HL-60 (cell line): ENCODE results near the gene BBS2.
A peak's percentile ranks its signal among the peaks of the same experiment; 100 is the strongest.

Experiments
- DNase-seq, 2 experiments: peaks; one replicate each; pipeline ENCODE4 v3.0.0-alpha.2; 2010 to 2020; ENCODE audit warnings: low read depth in 1 of 2, low spot score in 1 of 2
- H3K27ac ChIP-seq: fragments of 250-450 bp; sonication (Bioruptor Pico); replicated peaks from 2 replicates; pipeline ENCODE4 v1.5.1; 2020; ENCODE audit warnings: mild to moderate bottlenecking, moderate library complexity
- H3K27me3 ChIP-seq: fragments of 250-450 bp; sonication (Bioruptor Pico); 2 replicates; pipeline ENCODE4 v1.5.1; 2021; ENCODE audit warnings: mild to moderate bottlenecking, moderate library complexity; ENCODE audit not compliant: insufficient read depth, poor library complexity, severe bottlenecking
- H3K4me3 ChIP-seq: replicated peaks from 2 replicates; pipeline ENCODE4 v1.5.1; 2011; ENCODE audit warnings: mild to moderate bottlenecking, control low read depth, low read length; ENCODE audit not compliant: insufficient read depth
- GABPA ChIP-seq: IDR thresholded peaks from 2 replicates; pipeline ENCODE4 v1.6.1; 2012; ENCODE audit warnings: low read depth
- POLR2AphosphoS5 ChIP-seq: IDR thresholded peaks from 2 replicates; pipeline ENCODE4 v1.6.1; 2012; ENCODE audit warnings: low read depth
- SPI1 ChIP-seq: IDR thresholded peaks from 2 replicates; pipeline ENCODE4 v1.6.1; 2012; ENCODE audit warnings: low read depth, mild to moderate bottlenecking, borderline replicate concordance
- TF ChIP-seq, protein P1 (sequence below): IDR thresholded peaks from one replicate; pipeline ENCODE4 v1.5.1; 2011; ENCODE audit warnings: low read length, control low read depth, inconsistent platforms; ENCODE audit not compliant: insufficient read depth
- TF ChIP-seq, protein P2 (sequence below): IDR thresholded peaks from 2 replicates; pipeline ENCODE4 v1.6.1; 2012; ENCODE audit warnings: low read depth; ENCODE audit not compliant: insufficient replicate concordance

The BBS2 gene

DNA sequence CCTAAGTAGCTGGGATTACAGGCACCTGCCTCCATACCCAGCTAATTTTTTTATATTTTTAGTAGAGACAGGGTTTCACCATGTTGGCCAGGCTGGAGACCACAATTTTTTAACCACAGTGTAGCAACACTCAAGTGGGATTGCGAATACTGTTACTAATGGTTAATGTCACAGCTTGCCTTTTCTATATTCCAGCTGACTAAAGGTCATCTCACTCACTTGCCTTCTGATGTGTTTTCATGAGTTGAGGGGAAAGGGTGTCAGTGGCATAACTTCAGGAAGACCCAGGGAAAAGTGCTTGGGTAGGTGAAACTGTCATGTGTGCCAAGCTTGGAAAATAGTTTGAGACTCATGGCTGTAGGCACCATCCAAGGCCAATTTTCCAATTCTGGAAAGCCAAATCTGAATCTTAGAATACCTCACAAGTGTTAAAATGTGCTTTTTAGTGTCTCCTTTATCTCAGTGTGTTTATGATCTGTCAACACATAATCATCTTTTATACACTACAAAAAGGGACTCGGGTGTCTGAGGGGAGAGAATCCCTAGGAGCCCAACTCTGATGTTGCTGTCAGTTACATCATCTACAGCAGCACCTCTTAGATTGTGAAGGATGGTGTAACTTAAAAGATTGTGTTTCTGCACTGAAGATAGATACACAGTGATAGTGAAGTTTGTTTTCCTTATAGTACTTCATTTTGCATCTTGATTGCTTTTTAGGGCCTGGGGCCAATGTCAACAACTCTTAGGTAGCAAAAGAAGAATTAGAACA, 41.4 kb downstream of the BBS2 start:
- Histone ChIP-seq H3K4me3 (no peak overlapping the region), H3K27ac (peak overlapping the region; percentile 10; the same call in 1 of the 2 replicates), H3K27me3 (no peaks in the 10 kb centered on the region)
- DNase-seq, result peak in 1 of 2 experiments; percentile 42
- TF ChIP-seq, protein P1, sequence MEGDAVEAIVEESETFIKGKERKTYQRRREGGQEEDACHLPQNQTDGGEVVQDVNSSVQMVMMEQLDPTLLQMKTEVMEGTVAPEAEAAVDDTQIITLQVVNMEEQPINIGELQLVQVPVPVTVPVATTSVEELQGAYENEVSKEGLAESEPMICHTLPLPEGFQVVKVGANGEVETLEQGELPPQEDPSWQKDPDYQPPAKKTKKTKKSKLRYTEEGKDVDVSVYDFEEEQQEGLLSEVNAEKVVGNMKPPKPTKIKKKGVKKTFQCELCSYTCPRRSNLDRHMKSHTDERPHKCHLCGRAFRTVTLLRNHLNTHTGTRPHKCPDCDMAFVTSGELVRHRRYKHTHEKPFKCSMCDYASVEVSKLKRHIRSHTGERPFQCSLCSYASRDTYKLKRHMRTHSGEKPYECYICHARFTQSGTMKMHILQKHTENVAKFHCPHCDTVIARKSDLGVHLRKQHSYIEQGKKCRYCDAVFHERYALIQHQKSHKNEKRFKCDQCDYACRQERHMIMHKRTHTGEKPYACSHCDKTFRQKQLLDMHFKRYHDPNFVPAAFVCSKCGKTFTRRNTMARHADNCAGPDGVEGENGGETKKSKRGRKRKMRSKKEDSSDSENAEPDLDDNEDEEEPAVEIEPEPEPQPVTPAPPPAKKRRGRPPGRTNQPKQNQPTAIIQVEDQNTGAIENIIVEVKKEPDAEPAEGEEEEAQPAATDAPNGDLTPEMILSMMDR, result no peak
- TF ChIP-seq POLR2AphosphoS5 (no peak), GABPA (no peak), SPI1 (no peak)
- TF ChIP-seq, protein P2, sequence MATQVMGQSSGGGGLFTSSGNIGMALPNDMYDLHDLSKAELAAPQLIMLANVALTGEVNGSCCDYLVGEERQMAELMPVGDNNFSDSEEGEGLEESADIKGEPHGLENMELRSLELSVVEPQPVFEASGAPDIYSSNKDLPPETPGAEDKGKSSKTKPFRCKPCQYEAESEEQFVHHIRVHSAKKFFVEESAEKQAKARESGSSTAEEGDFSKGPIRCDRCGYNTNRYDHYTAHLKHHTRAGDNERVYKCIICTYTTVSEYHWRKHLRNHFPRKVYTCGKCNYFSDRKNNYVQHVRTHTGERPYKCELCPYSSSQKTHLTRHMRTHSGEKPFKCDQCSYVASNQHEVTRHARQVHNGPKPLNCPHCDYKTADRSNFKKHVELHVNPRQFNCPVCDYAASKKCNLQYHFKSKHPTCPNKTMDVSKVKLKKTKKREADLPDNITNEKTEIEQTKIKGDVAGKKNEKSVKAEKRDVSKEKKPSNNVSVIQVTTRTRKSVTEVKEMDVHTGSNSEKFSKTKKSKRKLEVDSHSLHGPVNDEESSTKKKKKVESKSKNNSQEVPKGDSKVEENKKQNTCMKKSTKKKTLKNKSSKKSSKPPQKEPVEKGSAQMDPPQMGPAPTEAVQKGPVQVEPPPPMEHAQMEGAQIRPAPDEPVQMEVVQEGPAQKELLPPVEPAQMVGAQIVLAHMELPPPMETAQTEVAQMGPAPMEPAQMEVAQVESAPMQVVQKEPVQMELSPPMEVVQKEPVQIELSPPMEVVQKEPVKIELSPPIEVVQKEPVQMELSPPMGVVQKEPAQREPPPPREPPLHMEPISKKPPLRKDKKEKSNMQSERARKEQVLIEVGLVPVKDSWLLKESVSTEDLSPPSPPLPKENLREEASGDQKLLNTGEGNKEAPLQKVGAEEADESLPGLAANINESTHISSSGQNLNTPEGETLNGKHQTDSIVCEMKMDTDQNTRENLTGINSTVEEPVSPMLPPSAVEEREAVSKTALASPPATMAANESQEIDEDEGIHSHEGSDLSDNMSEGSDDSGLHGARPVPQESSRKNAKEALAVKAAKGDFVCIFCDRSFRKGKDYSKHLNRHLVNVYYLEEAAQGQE, result no peak

DNA sequence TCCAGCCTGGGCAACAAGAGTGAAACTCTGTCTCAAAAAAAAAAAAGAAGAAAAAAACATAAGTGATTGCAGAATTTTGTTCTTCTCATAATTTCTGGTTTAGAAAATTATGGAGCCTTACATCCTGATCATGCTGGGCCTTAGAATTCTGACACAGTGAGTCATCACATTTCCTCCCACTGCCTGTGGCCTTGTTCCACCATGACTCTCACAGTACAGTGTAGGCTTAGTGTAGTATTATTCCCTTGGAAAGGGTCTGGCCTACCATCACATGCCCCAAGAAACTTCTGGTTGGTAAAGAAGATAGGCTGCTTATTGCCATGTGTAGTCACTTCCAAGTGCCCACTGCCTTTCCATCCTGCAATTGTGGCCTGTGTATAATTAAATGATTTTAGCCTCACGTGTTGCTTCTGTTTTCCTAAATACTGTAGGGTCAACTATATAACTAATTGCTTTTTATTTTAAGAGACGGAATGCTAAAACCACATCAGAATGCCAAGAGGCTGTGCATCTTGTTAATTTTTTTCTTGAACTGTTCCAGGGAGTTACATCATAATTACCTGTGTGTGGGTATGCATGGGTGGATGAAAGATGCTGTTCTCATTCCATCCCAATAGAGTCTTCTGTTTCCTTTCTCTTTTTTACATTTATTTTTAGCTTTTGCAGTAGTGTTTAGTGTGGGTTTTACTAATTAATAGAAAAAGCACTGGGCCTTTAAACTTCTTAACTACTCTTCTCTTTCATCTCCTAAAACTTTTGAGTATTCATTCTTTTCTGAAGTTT, 42.5 kb downstream of the BBS2 start:
- TF ChIP-seq GABPA (no peak), SPI1 (no peak), POLR2AphosphoS5 (no peak)
- TF ChIP-seq, protein P2, result no peak
- TF ChIP-seq, protein P1, result no peak
- no peak overlapping the region for H3K4me3 ChIP-seq
- H3K27me3 ChIP-seq, result no peaks in the 10 kb centered on the region
- H3K27ac ChIP-seq, result no peak overlapping the region
- peak in 1 of 2 experiments; percentile 18 for DNase-seq

DNA sequence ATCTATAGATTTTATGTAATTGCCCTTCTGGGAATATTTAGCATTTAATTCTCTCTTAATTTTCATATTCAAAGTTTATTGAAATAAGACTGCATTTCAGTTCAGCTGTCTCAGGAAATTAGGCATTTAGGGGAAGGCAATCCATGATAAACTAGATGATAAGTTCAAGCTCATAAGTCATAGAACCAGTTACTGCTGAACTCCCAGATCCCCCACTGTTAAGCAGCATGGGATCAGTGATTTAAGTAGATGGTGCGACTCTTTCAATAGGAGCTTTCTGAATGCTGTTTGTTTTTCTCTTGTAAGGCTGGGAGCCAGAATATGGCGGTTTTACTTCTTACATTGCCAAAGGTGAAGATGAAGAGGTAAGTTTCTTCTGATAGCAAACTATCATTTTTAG, 44.6 kb downstream of the BBS2 start:
- Histone ChIP-seq H3K27ac (no peak overlapping the region), H3K27me3 (no peaks in the 10 kb centered on the region), H3K4me3 (no peak overlapping the region)
- DNase-seq, result no peak
- TF ChIP-seq GABPA (no peak), SPI1 (no peak), POLR2AphosphoS5 (no peak)
- TF ChIP-seq, protein P2, result no peak
- TF ChIP-seq, protein P1, result no peak
